Mesothelial cell of epicardium (in vitro differentiated cells): Measurements from ENCODE around the gene FCN3. TPM values are rescaled to one million over a fixed set of nuclear protein-coding genes. Genes with fewer than 3 reads are reported as not detected.

Source experiments
- DNase-seq, 2 experiments: peaks; one replicate each; pipeline ENCODE4 v3.0.0; 2021; ENCODE audit warnings: low spot score in 2 of 2; ENCODE audit not compliant: unreplicated experiment in 2 of 2
- H3K27ac Mint-ChIP-seq: 2 replicates; pipeline ENCODE4 v1.8.0; 2021; ENCODE audit warnings: mixed read lengths
- H3K27me3 Mint-ChIP-seq: 2 replicates; pipeline ENCODE4 v1.8.0; 2021; ENCODE audit warnings: low read depth, mixed read lengths
- H3K36me3 Mint-ChIP-seq: 2 replicates; pipeline ENCODE4 v1.8.0; 2021; ENCODE audit warnings: mixed read lengths
- H3K4me1 Mint-ChIP-seq: 2 replicates; pipeline ENCODE4 v1.8.0; 2021; ENCODE audit warnings: mixed read lengths
- H3K4me3 Mint-ChIP-seq: 2 replicates; pipeline ENCODE4 v1.8.0; 2021; ENCODE audit warnings: mild to moderate bottlenecking, moderate library complexity, mixed read lengths
- H3K9me3 Mint-ChIP-seq: 2 replicates; pipeline ENCODE4 v1.8.0; 2021; ENCODE audit warnings: mixed read lengths
- total RNA-seq: library from RNA; stranded (reverse); gene quantifications from 3 replicates; pipeline ENCODE4 v1.2.1, GENCODE V29; 2021
- TF ChIP-seq, protein P1 (sequence below): fragments of 200-600 bp; sonication (generic); IDR thresholded peaks from one replicate; pipeline ENCODE4 v1.5.0; 2021; ENCODE audit warnings: antibody characterized with exemption; ENCODE audit not compliant: unreplicated experiment

The FCN3 gene
- total RNA-seq, 1 donor from 2014 or later = 0.22 TPM

GRCh38 chr1:27397110-27397509 lies 22.5 kb upstream of the FCN3 start:
- Mint-ChIP-seq H3K27me3 (peaks cover 2% of the 10 kb centered on the region), H3K4me3 (no peak overlapping the region), H3K9me3 (no peaks in the 10 kb centered on the region), H3K36me3 (no peaks in the 10 kb centered on the region), H3K4me1 (peaks cover 7% of the 10 kb centered on the region), H3K27ac (no peak overlapping the region)
- no peak for DNase-seq
- TF ChIP-seq, protein P1, sequence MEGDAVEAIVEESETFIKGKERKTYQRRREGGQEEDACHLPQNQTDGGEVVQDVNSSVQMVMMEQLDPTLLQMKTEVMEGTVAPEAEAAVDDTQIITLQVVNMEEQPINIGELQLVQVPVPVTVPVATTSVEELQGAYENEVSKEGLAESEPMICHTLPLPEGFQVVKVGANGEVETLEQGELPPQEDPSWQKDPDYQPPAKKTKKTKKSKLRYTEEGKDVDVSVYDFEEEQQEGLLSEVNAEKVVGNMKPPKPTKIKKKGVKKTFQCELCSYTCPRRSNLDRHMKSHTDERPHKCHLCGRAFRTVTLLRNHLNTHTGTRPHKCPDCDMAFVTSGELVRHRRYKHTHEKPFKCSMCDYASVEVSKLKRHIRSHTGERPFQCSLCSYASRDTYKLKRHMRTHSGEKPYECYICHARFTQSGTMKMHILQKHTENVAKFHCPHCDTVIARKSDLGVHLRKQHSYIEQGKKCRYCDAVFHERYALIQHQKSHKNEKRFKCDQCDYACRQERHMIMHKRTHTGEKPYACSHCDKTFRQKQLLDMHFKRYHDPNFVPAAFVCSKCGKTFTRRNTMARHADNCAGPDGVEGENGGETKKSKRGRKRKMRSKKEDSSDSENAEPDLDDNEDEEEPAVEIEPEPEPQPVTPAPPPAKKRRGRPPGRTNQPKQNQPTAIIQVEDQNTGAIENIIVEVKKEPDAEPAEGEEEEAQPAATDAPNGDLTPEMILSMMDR = no peak

DNA sequence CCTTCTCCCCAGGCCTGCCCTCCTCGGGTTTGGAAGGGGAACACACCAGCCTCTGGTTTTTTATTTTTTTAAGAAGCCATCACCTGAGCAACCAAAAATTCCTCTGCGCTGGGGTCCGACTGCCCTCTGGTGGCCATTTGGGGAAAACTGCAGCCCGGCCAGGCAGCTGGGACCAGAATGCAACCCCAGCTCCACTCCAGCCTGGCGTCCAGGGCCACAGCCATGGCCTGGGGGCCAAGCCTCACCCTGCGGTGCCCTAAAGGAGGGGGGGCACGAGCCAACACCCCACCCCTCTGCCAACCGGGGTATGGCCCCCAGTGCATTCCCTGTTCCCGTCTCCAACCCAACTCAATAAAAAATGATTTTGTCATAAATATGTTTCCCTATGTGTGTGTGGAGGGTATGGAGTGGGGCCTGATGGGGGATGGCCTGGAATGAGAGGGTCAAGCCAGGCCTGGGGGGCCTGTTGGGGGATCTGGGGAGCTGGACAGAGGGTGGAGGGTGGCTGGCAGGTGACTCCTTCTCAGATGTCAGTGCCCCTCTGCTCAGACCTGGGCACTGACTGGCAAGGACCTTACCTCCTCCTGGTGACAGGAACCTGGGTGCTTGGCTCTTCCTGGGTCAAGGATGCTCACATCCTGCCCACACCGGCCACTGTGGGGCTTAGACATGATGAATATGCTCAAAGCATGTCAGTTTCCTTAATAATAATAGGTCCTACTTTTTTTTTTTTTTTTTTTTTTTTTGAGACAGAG lies 21.0 kb upstream of the FCN3 start:
- H3K4me1 Mint-ChIP-seq = peaks cover 14% of the 10 kb centered on the region
- H3K9me3 Mint-ChIP-seq = no peaks in the 10 kb centered on the region
- H3K27ac Mint-ChIP-seq = no peak overlapping the region
- no peak overlapping the region for H3K4me3 Mint-ChIP-seq
- peaks cover 5% of the 10 kb centered on the region for H3K27me3 Mint-ChIP-seq
- DNase-seq = peak in 1 of 2 experiments; percentile 89
- TF ChIP-seq, protein P1 = peak; percentile 95
- H3K36me3 Mint-ChIP-seq = no peaks in the 10 kb centered on the region

- peaks cover 14% of the 10 kb centered on the region for H3K4me1 Mint-ChIP-seq
- H3K27ac Mint-ChIP-seq = no peak overlapping the region
- no peaks in the 10 kb centered on the region for H3K9me3 Mint-ChIP-seq
- TF ChIP-seq, protein P1 = no peak
- H3K27me3 Mint-ChIP-seq = peaks cover 8% of the 10 kb centered on the region
- no peak overlapping the region for H3K4me3 Mint-ChIP-seq
- no peak for DNase-seq
- no peaks in the 10 kb centered on the region for H3K36me3 Mint-ChIP-seq
These were observed 20.3 kb upstream of the FCN3 start for GRCh38 chr1:27394925-27395324.

DNA sequence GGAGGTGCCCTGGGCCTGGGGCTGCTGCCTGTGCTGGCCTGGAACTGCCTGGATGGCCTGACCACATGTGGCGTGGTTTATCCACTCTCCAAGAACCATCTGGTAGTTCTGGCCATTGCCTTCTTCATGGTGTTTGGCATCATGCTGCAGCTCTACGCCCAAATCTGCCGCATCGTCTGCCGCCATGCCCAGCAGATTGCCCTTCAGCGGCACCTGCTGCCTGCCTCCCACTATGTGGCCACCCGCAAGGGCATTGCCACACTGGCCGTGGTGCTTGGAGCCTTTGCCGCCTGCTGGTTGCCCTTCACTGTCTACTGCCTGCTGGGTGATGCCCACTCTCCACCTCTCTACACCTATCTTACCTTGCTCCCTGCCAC lies 19.6 kb upstream of the FCN3 start:
- Mint-ChIP-seq H3K4me1 (peaks cover 14% of the 10 kb centered on the region), H3K27ac (no peak overlapping the region), H3K36me3 (no peaks in the 10 kb centered on the region), H3K9me3 (no peaks in the 10 kb centered on the region), H3K4me3 (peak overlapping the region; percentile 40), H3K27me3 (peaks cover 8% of the 10 kb centered on the region)
- TF ChIP-seq, protein P1 = no peak
- DNase-seq = no peak

DNA sequence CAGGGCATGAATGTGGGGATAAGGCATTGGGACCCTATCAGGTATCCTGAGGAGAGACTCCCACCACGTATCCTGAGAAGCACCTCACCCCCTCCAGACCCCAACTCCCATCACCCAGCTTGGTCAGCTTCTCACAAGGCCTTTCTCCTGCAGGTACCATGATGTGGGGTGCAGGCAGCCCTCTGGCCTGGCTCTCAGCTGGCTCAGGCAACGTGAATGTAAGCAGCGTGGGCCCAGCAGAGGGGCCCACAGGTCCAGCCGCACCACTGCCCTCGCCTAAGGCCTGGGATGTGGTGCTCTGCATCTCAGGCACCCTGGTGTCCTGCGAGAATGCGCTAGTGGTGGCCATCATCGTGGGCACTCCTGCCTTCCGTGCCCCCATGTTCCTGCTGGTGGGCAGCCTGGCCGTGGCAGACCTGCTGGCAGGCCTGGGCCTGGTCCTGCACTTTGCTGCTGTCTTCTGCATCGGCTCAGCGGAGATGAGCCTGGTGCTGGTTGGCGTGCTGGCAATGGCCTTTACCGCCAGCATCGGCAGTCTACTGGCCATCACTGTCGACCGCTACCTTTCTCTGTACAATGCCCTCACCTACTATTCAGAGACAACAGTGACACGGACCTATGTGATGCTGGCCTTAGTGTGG lies 19.1 kb upstream of the FCN3 start:
- H3K27ac Mint-ChIP-seq = no peak overlapping the region
- H3K9me3 Mint-ChIP-seq = no peaks in the 10 kb centered on the region
- no peak for DNase-seq
- H3K4me3 Mint-ChIP-seq = peak overlapping the region; percentile 69
- no peaks in the 10 kb centered on the region for H3K36me3 Mint-ChIP-seq
- TF ChIP-seq, protein P1 = no peak
- peaks cover 13% of the 10 kb centered on the region for H3K4me1 Mint-ChIP-seq
- H3K27me3 Mint-ChIP-seq = peaks cover 8% of the 10 kb centered on the region
